Measurements from ENCODE around the gene NUTM2F.
"Not testable (repeated sequence)": the region's sequence is repeated elsewhere in the genome, so short reads cannot be mapped to it uniquely, and the experiment has no call there.

NUTM2F gene

DNA sequence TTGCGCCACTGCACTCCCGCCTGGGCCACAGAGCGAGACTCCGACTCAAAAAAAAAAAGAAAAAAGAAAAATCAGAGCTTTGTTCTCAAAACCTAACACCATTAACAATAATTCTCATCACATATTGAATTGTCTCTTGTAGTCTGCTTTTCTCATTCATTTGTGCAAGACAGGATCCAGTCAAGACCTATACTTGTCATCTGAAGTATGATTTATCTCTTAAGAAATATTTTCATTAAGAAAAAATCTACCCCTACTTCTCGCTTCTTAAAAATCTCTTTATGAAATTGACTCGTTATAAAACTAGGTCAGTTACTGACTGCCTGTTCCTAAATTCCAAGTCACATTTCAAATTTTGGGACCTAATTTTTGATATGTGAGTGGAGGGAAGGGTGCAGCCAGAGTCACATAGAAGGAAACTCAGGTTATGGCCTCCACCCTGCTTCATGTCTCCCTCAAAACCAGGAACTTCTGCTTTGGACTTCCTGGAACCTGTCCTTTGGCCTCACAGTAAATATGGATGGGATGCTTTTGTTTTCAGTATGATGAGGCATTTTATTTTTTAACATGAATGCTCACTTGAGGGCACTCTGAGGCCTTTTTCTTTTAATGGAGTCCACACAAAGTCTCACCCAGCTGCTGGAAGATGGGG is 50.4 kb downstream of the NUTM2F start:
- ChIA-PET POLR2A (no interaction called here), CTCF (no interaction called here)
- TF ChIP-seq, protein P1, sequence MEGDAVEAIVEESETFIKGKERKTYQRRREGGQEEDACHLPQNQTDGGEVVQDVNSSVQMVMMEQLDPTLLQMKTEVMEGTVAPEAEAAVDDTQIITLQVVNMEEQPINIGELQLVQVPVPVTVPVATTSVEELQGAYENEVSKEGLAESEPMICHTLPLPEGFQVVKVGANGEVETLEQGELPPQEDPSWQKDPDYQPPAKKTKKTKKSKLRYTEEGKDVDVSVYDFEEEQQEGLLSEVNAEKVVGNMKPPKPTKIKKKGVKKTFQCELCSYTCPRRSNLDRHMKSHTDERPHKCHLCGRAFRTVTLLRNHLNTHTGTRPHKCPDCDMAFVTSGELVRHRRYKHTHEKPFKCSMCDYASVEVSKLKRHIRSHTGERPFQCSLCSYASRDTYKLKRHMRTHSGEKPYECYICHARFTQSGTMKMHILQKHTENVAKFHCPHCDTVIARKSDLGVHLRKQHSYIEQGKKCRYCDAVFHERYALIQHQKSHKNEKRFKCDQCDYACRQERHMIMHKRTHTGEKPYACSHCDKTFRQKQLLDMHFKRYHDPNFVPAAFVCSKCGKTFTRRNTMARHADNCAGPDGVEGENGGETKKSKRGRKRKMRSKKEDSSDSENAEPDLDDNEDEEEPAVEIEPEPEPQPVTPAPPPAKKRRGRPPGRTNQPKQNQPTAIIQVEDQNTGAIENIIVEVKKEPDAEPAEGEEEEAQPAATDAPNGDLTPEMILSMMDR (IDR thresholded peaks at IDR 0.05; ENCODE audit: control extremely low read depth, extremely low read depth, low read depth, missing control alignments), result no peak
- no peak for DNase-seq (ENCODE audit: extremely low spot score)

DNA sequence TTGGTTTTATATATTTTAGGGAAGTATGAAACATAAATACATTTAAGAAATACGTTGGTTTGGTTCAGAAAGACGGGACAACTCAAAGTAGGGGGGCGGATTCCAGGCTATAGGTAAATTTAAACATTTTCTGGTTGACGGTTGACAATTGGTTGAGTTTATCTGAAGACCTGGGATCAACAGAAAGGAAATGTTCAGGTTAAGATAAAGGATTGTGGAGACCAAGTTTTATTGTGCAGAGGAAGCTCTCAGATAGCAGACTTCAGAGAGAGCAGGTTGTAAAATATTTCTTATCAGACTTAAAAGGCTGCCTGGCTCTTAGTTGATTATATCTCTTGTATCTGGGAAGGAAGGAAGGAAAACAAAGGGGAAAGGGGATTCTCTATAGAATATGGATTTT is 51.4 kb downstream of the NUTM2F start:
- POLR2A ChIA-PET; DNase-seq (ENCODE audit: extremely low spot score): not testable (repeated sequence)
- CTCF ChIA-PET, result interaction anchor here (1.1 kb wide), 1 partner anchor 9 kb away, joined by 3 read pairs; no protein-coding TSS in a partner anchor

DNA sequence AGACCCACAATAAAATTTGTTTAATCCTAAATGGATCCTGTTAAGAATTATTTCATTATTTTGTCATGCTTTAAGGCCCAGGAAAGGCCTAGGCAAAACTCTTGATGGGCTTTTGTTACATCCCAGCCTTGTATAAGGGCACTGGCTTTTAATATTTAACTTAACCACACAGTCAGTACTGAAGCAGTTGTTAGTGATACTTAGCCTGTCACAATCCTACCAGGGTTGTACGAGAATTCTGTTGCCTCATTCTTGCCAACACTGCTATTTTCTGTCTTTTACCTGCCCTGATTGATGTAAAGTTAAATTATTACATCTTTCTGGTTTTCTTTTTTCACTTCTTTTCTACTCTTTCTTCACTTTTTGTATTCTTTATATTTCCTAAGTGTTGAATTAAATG is 58.4 kb downstream of the NUTM2F start:
- no peak for DNase-seq (ENCODE audit: extremely low spot score)
- TF ChIP-seq, protein P1 (IDR thresholded peaks at IDR 0.05; ENCODE audit: control extremely low read depth, extremely low read depth, low read depth, missing control alignments), result no peak
- CTCF ChIA-PET, result no interaction called here
- POLR2A ChIA-PET, result no interaction called here

DNA sequence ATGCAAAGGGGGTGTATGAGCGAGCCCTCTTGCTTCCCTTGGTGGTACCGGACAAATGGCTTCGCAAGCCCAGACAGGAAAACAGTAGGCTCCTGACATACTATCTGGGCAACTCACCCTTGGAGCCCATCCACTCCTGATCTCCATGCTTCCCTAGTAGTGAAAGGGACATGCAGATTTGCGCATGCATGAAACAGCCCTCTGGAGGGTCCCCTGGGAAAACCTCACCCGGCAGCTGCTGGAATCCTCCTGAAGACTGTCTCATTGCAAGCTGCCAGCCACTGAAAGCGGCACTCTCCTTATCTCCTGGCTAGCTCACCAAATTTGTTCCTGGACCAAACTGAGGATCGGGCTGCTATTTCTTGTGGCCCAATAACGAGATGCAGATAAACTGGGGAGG is 59.2 kb downstream of the NUTM2F start:
- DNase-seq (ENCODE audit: extremely low spot score), result no peak
- ChIA-PET CTCF (no interaction called here), POLR2A (no interaction called here)
- TF ChIP-seq, protein P1 (IDR thresholded peaks at IDR 0.05; ENCODE audit: control extremely low read depth, extremely low read depth, low read depth, missing control alignments), result no peak
